Hematopoietic multipotent progenitor cell (in vitro differentiated cells): ENCODE results near the gene SLC9A9. TPM values are rescaled to one million over a fixed set of nuclear protein-coding genes. Genes with fewer than 3 reads are reported as not detected.

Source experiments
- DNase-seq, 3 donors: peaks; one replicate each; pipeline ENCODE4 v3.0.0-alpha.2; 2011 to 2015; ENCODE audit warnings: low read depth in 2 of 3, low spot score in 2 of 3
- total RNA-seq: library from RNA; depleted of rRNA; stranded (reverse); fragments of >200 nt; gene quantifications from one replicate; pipeline ENCODE4 v1.2.3, GENCODE V29; 2012

SLC9A9 gene
- total RNA-seq, 1 donor: 9.7 TPM

- DNase-seq: no peak
Observed at GRCh38 chr3:143574933-143575332, 273.3 kb downstream of the SLC9A9 start.

- DNase-seq: no peak
Observed at GRCh38 chr3:143573610-143574303, 274.5 kb downstream of the SLC9A9 start.

DNA sequence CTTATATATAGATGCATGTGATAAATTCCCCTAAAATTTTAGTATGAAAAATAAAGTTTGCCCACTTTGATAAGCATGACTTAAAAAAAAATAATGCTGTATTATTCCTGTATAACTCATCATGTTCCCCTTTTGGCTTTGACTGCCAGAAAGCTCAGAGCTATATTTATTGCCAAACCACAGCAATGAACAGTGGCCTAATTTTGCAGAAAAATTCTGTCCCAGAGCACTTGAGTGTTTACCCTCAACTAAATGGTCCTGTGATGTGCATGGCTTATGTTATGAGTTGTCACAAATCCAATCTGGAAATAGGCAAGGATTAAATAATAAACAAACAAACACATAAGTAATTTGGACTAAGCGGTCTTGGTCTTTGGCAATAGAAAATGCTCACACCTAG lies 276.7 kb downstream of the SLC9A9 start:
- peak in 1 of 3 donors; percentile 17 for DNase-seq

DNA sequence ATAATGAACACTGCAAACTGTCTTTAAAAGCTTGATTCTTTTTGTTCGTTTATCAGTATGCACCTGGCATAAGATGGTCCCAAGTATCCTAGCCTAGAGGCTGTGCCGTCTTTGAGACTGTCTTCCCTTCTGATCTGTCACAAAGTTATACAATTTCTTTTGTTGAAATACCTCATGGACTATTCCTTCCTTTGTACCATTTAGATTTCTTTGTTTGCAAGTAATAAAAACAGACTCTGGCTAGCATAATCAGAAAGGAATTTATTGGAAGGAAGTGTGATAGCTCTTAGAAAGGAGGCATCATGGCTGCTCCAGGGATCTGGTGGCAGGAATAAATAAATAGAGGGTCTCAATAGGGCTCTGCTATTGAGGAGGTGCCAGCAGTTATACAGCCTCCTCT lies 280.4 kb downstream of the SLC9A9 start:
- DNase-seq: no peak

GRCh38 chr3:143565951-143566350 lies 282.3 kb downstream of the SLC9A9 start:
- peak in 2 of 3 donors; percentile 10 to 34 for DNase-seq

DNA sequence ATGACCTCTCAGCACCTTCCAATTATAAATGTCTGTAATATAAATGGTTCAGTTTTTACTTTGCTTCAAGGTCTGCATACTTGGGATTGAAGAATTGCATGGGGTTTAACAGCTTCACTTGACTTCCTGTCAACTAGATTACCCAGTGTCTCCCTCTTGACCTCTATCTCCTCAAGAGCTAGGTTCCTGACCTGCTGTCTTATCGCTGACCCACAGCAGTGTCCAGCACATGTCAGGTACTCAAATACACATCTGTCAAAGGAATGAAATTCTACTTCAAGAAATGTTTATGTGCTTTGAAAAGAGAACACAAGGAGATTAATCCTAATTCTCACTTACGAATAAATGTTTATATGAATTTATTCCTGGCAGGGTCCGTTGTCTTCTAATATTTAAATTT lies 284.5 kb downstream of the SLC9A9 start:
- DNase-seq: no peak

- no peak for DNase-seq
Observed at GRCh38 chr3:143562789-143563188, 285.5 kb downstream of the SLC9A9 start.

DNA sequence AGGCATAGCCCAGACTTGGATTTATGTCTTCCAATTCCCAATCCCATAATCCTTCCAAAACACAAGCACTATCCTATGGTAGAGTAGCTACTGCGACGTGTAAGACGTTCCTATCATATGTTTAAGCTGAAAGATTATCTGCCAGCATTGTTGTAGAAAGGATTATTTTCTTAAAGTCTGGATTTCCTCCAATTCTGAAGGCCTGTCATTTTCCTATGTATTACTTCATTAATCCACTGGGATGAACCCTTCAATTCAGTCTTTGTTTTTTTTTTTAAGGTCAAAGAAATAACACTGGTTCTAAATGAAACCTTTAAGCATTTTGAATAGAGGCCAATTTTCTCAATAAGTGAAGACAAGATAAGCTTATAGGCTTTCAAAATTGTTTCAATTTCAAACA lies 289.0 kb downstream of the SLC9A9 start:
- no peak for DNase-seq

DNA sequence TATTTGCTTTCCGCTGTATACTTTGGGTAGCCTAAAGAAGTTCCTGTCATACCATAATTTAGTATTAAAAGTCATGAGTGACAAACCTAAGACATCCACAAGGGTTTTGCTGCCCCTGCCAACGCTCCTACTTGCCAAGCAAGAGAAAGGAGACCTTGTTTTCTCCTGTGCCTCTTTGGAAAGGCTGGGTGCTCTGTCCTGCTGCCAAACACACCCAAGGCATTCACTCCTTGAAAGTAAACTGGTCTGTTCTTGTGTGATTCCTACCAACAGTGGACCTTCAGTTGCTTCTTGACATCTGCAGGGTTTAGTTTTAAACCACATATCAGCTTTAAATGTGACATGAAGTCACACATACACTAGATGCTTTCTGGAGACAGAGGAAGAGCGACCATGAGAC lies 295.4 kb downstream of the SLC9A9 start:
- no peak for DNase-seq

DNA sequence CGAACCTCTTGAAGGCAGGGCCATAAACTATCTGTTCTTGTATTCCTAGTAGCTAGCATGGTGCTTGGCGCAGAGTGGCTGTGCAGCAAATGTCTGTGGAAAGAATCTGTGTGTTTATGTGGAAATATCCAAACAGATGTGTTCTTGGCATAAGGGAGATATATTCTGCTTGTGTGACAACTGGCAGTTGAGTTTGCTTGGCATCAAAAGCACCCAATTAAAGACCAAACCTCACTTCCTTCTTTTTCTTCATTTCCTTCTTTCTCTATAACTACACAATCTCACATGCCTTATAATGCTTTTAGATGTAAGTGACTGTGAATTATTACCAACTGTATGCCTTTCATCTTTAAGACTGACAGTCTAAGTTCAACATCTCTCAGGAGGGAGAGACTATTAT lies 296.5 kb downstream of the SLC9A9 start:
- DNase-seq: no peak

GRCh38 chr3:143548861-143549497 lies 299.3 kb downstream of the SLC9A9 start:
- no peak for DNase-seq

DNA sequence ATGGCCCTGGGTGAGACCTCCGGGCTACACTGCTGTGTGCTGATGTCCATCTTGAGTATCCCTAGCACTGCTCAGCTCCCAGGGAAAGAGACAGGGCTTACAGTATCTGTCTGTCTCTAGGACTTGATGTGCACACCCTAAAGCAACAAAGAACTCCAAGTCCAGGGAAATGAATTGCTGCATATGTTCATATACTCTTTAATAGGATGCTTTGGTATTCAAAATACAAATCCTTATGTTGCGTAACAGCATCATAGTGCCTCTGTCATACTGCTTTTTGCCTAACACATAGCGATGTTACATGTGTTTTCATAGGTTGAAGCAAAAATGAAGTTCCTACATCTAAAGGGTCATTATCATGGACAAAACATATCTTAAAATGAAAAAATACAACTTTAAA lies 299.9 kb downstream of the SLC9A9 start:
- DNase-seq: no peak

GRCh38 chr3:143538577-143538981 lies 309.7 kb downstream of the SLC9A9 start:
- DNase-seq: no peak

DNA sequence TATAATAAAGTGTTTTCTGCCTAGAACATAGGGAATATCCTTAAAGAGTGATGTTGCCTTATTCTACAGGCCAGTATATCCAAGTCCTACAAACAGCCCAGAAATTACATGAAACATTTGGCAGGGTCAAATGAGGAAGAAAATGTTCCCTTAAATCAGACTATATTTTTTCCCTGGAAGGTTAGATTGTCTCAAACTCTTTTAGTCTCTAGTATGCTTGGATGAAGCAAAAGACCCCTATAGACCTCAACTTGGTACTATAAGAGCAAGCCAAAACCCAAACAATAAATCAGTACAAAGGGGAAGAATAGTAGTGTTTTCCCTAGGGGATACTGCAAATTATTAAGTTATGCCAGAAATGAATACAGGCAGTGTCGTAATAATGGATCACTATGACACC lies 310.2 kb downstream of the SLC9A9 start:
- DNase-seq: no peak

DNA sequence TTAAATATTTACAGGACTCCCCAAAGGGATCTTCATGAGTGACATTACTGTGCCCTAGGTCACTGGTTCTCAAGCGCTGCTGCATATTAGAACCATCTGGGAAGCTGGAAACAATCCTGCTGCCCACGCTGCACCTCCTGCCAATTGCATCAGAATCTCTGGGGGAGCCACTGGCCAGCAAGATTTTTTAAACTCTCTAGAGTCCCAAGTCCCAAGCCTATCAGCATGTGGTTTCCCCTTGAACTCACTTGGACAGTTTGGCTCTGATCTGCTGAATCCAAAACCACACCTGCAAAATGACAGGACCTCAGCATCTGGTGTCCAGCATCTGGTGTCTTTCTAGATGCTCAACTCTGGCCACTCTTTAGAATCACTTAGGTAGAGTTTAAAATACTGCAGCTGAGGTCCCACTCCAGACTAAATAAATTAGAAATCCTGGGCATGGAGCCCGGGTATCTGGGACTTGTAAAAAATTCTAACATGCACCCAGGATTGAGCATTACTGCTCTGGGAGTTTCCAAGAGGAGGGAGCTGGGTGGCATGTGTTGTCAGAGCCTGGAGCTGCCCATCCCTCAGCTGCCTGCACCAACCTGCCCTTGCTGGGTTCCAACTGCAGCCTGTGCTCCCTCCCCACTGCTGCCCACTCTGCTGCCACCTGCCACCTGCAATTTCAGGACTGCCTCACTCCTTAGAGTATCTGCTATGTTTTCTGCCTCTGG lies 311.3 kb downstream of the SLC9A9 start:
- no peak for DNase-seq

DNA sequence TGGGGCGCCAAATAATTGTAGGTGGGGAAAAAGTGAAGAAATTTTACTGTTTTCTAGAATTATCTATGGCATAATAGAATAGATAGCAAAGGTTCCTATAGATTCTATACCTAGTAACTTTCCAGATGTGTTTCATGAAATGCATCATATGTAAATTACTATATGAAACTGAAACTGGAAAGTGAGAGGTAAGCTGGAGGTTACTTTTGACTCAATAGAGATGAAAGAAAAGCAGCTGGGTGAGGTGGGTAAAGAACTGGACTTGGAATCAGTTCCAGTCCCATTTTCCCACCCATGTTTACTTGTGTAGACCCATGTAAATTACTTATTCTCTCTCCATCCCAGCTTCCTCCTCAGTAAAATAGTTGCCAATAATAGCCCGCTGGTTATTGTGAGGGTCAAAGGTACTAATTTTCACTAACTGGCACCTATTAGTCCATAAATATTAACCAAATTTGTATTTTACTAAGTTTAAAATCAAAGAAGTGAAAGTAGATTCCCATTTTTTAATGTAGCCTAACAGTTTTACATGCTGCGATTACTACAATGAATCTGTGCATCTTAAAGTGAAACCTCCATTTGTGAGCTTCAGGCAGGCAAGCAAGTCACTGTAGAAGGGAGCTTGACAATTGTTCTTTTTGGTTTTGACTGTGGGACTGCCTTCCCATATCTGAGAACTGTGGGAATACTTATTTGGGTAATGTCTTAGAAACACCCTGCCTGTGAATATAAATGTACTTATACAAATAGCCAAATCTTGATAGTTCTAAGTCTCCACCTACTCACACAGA lies 312.1 kb downstream of the SLC9A9 start:
- no peak for DNase-seq

- DNase-seq: no peak
Observed at GRCh38 chr3:143533391-143533790, 314.9 kb downstream of the SLC9A9 start.

DNA sequence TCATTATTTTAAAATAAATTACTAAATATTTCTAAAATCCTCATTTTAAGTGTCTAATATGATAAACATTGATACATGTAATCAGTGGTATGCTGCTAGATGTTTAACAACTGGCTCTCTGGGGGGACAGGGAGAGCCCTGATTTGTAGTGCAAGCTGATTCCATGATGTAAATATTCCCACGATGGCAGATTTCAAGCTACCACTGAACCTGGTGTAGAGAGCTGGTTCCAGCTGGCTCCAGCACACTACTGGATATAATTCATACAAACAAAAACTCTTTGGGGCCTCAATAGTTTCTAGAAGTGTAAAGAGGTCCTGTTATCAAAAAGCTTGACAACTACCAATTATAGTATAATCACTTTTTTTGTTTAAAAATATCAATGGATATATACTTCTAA lies 316.2 kb downstream of the SLC9A9 start:
- no peak for DNase-seq

DNA sequence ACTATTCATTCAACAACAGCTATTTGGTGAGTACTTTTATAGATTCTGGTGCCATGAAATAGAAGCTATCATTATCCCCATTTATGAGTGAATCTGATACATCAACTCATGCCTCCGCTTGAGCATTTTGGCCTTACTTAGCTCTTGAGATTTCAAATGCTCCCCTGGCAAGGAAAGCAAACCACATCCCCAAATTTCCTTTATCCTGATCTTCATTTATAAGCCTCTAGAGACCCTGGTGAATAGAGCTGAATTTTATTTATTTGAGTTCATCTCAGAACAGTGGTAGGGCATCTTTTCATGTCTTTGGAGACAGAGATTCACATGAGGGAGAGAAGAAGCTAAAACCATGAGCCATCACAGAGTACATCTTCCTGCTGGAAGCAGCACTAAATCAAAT lies 317.2 kb downstream of the SLC9A9 start:
- no peak for DNase-seq

DNA sequence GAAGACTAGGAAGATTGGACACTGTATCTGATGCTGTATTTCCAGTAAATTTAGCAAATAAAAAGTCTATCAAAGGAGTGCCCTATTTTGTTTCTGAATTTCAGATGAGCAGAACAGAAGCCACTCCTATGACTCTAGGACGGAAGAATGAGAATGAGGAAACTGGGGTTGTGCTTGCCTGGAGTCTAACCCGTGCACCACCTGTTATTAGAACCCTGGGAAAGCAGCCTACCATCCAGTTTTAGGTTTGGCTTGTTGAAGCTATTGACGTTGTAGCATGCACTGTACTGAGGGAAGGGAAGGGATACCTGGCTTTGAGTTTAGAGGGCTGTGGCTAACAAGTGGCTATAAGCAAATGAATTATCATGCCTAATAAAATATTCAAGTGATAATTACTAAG lies 318.5 kb downstream of the SLC9A9 start:
- DNase-seq: no peak

- peak in 2 of 3 donors; percentile 58 to 65 for DNase-seq
Observed at GRCh38 chr3:143529018-143529478, 319.2 kb downstream of the SLC9A9 start.
